ENCODE measurements around the gene TCF4.

The TCF4 gene

GRCh38 chr18:55544014-55544413, 44.0 kb downstream of the TCF4 start:
- TF ChIP-seq CTCF (IDR thresholded peaks at IDR 0.05; ENCODE audit: insufficient read depth, low read length, missing control alignments), result no peak
- POLR2A ChIA-PET, result no interaction called here
- no peak for DNase-seq (ENCODE audit: low read depth, low spot score)
- H3K4me3 ChIP-seq (ENCODE audit: low read depth, low read length), result no peak overlapping the region
- CTCF ChIA-PET, result no interaction called here

- DNase-seq (ENCODE audit: low read depth, low spot score), result no peak
- CTCF ChIA-PET, result no interaction called here
- no peak for TF ChIP-seq CTCF (IDR thresholded peaks at IDR 0.05; ENCODE audit: insufficient read depth, low read length, missing control alignments)
- POLR2A ChIA-PET, result no interaction called here
- no peak overlapping the region for H3K4me3 ChIP-seq (ENCODE audit: low read depth, low read length)
These were observed 44.8 kb downstream of the TCF4 start for GRCh38 chr18:55543130-55543704.

GRCh38 chr18:55541571-55541970, 46.4 kb downstream of the TCF4 start:
- H3K4me3 ChIP-seq (ENCODE audit: low read depth, low read length), result no peak overlapping the region
- TF ChIP-seq CTCF (IDR thresholded peaks at IDR 0.05; ENCODE audit: insufficient read depth, low read length, missing control alignments), result no peak
- POLR2A ChIA-PET, result no interaction called here
- DNase-seq (ENCODE audit: low read depth, low spot score), result no peak
- CTCF ChIA-PET, result no interaction called here

- H3K4me3 ChIP-seq (ENCODE audit: low read depth, low read length), result no peak overlapping the region
- TF ChIP-seq CTCF (IDR thresholded peaks at IDR 0.05; ENCODE audit: insufficient read depth, low read length, missing control alignments), result no peak
- ChIA-PET POLR2A (no interaction called here), CTCF (no interaction called here)
- DNase-seq (ENCODE audit: low read depth, low spot score), result peak; percentile 61
These were observed 48.8 kb downstream of the TCF4 start for GRCh38 chr18:55539240-55539639.

- no peak for TF ChIP-seq CTCF (IDR thresholded peaks at IDR 0.05; ENCODE audit: insufficient read depth, low read length, missing control alignments)
- ChIA-PET CTCF (no interaction called here), POLR2A (no interaction called here)
- no peak for DNase-seq (ENCODE audit: low read depth, low spot score)
- no peak overlapping the region for H3K4me3 ChIP-seq (ENCODE audit: low read depth, low read length)
These were observed 53.0 kb downstream of the TCF4 start for GRCh38 chr18:55534996-55535395.

GRCh38 chr18:55534547-55534946, 53.4 kb downstream of the TCF4 start:
- no peak overlapping the region for H3K4me3 ChIP-seq (ENCODE audit: low read depth, low read length)
- ChIA-PET CTCF (no interaction called here), POLR2A (no interaction called here)
- no peak for DNase-seq (ENCODE audit: low read depth, low spot score)
- TF ChIP-seq CTCF (IDR thresholded peaks at IDR 0.05; ENCODE audit: insufficient read depth, low read length, missing control alignments), result no peak
